HepG2 (cell line): Measurements from ENCODE around the gene ERC1. TPM values are rescaled to one million over a fixed set of nuclear protein-coding genes. Genes with fewer than 3 reads are reported as not detected.

ENCODE experiments used
- ATAC-seq: fragments of 200-7000 bp; cut with Tn5 transposase; 3 replicates; pipeline ENCODE4 v1.9.1; 2020; ENCODE audit warnings: mild to moderate bottlenecking, moderate library complexity
- BruUV-seq: library from RNA; stranded (reverse); fragments of 400-500 nt; replicated peaks from 2 replicates; lab custom pipeline; 2021; lab: Mats Ljungman, UMichigan
- CTCF ChIA-PET: fragments of 300-600 bp; formaldehyde crosslinking; extraction: SDS; loops from one replicate; lab custom pipeline; 2021; ENCODE audit warnings: low total read pairs, inconsistent platforms, low intra/inter-chr PET ratio; lab: Yijun Ruan, JAX
- POLR2A ChIA-PET: fragments of 350-600 bp; sonication (Branson Sonifier 250); formaldehyde crosslinking; loops from one replicate; lab custom pipeline; 2020; ENCODE audit warnings: antibody characterized with exemption, inconsistent platforms; lab: Yijun Ruan, JAX
- DNase-seq: peaks from one replicate; pipeline ENCODE4 v3.0.0-alpha.2; 2015; ENCODE audit warnings: low spot score
- FAIRE-seq: peaks from 3 replicates; lab custom pipeline; 2011; peaks lifted over from hg19 to GRCh38; lab: Jason Lieb, UNC
- H2AFZ ChIP-seq: one replicate; pipeline ENCODE4 v1.6.1; 2011; ENCODE audit warnings: low read length, inconsistent platforms
- H3K27ac ChIP-seq: fragments of 300-600 bp; 3 replicates; pipeline ENCODE4 v1.8.0; 2011; ENCODE audit warnings: mixed run types, mild to moderate bottlenecking, mixed read lengths, low read length, inconsistent platforms; ENCODE audit not compliant: insufficient read depth; ENCODE audit errors: extremely low read length
- H3K27me3 ChIP-seq, 2 experiments: fragments of 200-600 bp in 1 of 2; 2 replicates in 1 of 2; 3 replicates in 1 of 2; pipeline versions ENCODE4 v1.6.0 to v1.8.0; 2011; ENCODE audit warnings: low read length in 2 of 2, mild to moderate bottlenecking in 2 of 2, moderate library complexity in 2 of 2, inconsistent platforms in 1 of 2; ENCODE audit not compliant: insufficient read depth in 2 of 2, control insufficient read depth in 1 of 2
- H3K36me3 ChIP-seq, 2 experiments: fragments of 200-600 bp in 1 of 2; replicated peaks in 1 of 2; 2 replicates in 1 of 2; 3 replicates in 1 of 2; pipeline versions ENCODE4 v1.5.1 to v1.8.0; 2011; ENCODE audit warnings: low read length in 2 of 2, inconsistent platforms in 1 of 2; ENCODE audit not compliant: insufficient read depth in 2 of 2, control insufficient read depth in 1 of 2
- H3K4me1 ChIP-seq: 2 replicates; pipeline ENCODE4 v1.5.1; 2012; ENCODE audit warnings: low read length, inconsistent platforms; ENCODE audit not compliant: insufficient read depth
- H3K4me2 ChIP-seq: 2 replicates; pipeline ENCODE4 v1.6.0; 2011; ENCODE audit warnings: low read depth, low read length, inconsistent platforms
- H3K4me3 ChIP-seq, 3 experiments: fragments of 200-600 bp in 1 of 3; sonication (generic), shearing (Covaris generic) in 1 of 3; replicated peaks in 1 of 3; 2 replicates each; pipeline ENCODE4 v1.5.1; 2011 to 2016; ENCODE audit warnings: low read length in 3 of 3, inconsistent platforms in 2 of 3, low read depth in 2 of 3, mild to moderate bottlenecking in 2 of 3, control low read depth in 1 of 3, mixed read lengths in 1 of 3; ENCODE audit not compliant: insufficient read depth in 1 of 3
- H3K79me2 ChIP-seq: one replicate; pipeline ENCODE4 v1.6.1; 2011; ENCODE audit warnings: low read length, inconsistent platforms; ENCODE audit not compliant: insufficient read depth
- H3K9ac ChIP-seq: 2 replicates; pipeline ENCODE4 v1.6.0; 2011; ENCODE audit warnings: mild to moderate bottlenecking, low read depth, low read length, inconsistent platforms; ENCODE audit not compliant: insufficient read depth
- H3K9me3 ChIP-seq: 2 replicates; pipeline ENCODE4 v1.5.1; 2012; ENCODE audit warnings: mild to moderate bottlenecking, low read length
- H4K20me1 ChIP-seq: 2 replicates; pipeline ENCODE4 v1.6.0; 2011; ENCODE audit warnings: inconsistent platforms, mild to moderate bottlenecking, low read length, moderate library complexity; ENCODE audit not compliant: insufficient read depth
- CCAR2 ChIP-seq: fragments of 200-400 bp; formaldehyde crosslinking; optimal IDR thresholded peaks from 2 replicates; pipeline ENCODE3; 2018; ENCODE audit warnings: low read depth, mild to moderate bottlenecking, low read length, moderate library complexity
- CREM ChIP-seq, 2 experiments: sonication (generic) in 1 of 2; formaldehyde crosslinking in 1 of 2; IDR thresholded peaks; 2 replicates each; pipeline versions ENCODE4 v1.4.0 to v1.6.1; 2016 to 2020; ENCODE audit warnings: antibody characterized with exemption in 1 of 2, mild to moderate bottlenecking in 1 of 2, missing genetic modification reagents in 1 of 2
- MEIS1 ChIP-seq: sonication (generic); formaldehyde crosslinking; IDR thresholded peaks from 2 replicates; pipeline ENCODE4 v1.9.0; 2021; ENCODE audit warnings: mild to moderate bottlenecking, missing genetic modification reagents, moderate library complexity, borderline replicate concordance
- NFKBIZ ChIP-seq: IDR thresholded peaks from 2 replicates; pipeline ENCODE4 v1.6.1; 2018; ENCODE audit warnings: missing genetic modification reagents, missing compliant biosample characterization
- SMAD9 ChIP-seq: sonication (generic); formaldehyde crosslinking; IDR thresholded peaks from 2 replicates; pipeline ENCODE4 v1.5.1; 2020; ENCODE audit warnings: mild to moderate bottlenecking, missing genetic modification reagents
- SOX6 ChIP-seq, 2 experiments: fragments of 450-650 bp in 1 of 2; sonication (generic) in 1 of 2; formaldehyde crosslinking in 1 of 2; IDR thresholded peaks; 2 replicates each; pipeline versions ENCODE4 v1.4.0 to v1.6.1; 2017 to 2020; ENCODE audit warnings: antibody characterized with exemption in 1 of 2, mild to moderate bottlenecking in 1 of 2, missing genetic modification reagents in 1 of 2
- SRSF4 ChIP-seq: fragments of 200-400 bp; formaldehyde crosslinking; IDR thresholded peaks from one replicate; pipeline ENCODE4 v1.6.1; 2018; ENCODE audit warnings: mild to moderate bottlenecking, low read depth, low read length, moderate library complexity; ENCODE audit not compliant: poor library complexity, severe bottlenecking
- ZBTB1 ChIP-seq: sonication (generic); formaldehyde crosslinking; IDR thresholded peaks from 2 replicates; pipeline ENCODE4 v1.4.0; 2020; ENCODE audit warnings: missing genetic modification reagents, borderline replicate concordance
- ZNF101 ChIP-seq: sonication (generic); formaldehyde crosslinking; IDR thresholded peaks from 2 replicates; pipeline ENCODE4 v1.4.0; 2020; ENCODE audit warnings: mild to moderate bottlenecking, low read depth, missing genetic modification reagents, borderline replicate concordance
- ZNF557 ChIP-seq: sonication (generic); formaldehyde crosslinking; IDR thresholded peaks from 2 replicates; pipeline ENCODE4 v1.4.0; 2020; ENCODE audit warnings: missing genetic modification reagents
- ZNF589 ChIP-seq: sonication (generic); formaldehyde crosslinking; conservative IDR thresholded peaks from 2 replicates; pipeline ENCODE4 v1.8.0; 2022; ENCODE audit warnings: mild to moderate bottlenecking, moderate library complexity, missing genetic modification reagents
- ZNF879 ChIP-seq: sonication (generic); formaldehyde crosslinking; IDR thresholded peaks from 2 replicates; pipeline ENCODE4 v1.8.1; 2023; ENCODE audit warnings: missing genetic modification reagents
- ZSCAN22 ChIP-seq: sonication (generic); formaldehyde crosslinking; IDR thresholded peaks from 2 replicates; pipeline ENCODE4 v1.4.0; 2020; ENCODE audit warnings: mild to moderate bottlenecking, missing genetic modification reagents
- whole genome bisulfite sequencing: methylation state at CpG from one replicate; pipeline ENCODE4 v1.1.6; 2017; ENCODE audit warnings: low lambda C conversion rate; 5-methylcytosine and 5-hydroxymethylcytosine counted together
- in situ Hi-C: cut with HindIII; loops from 2 replicates; pipeline ENCODE4 v1.10.0; 2017; ENCODE audit warnings: low pct_unique_long_range_greater_than_20kb; ENCODE audit not compliant: extremely low pct_ligation_motif_present
- intact Hi-C: fragments of 100-400 bp; cut with micrococcal nuclease; formaldehyde crosslinking; loops from one replicate; pipeline ENCODE4 v1.10.0; 2022; ENCODE audit not compliant: unreplicated experiment
- polyA plus RNA-seq, 8 experiments: library from polyadenylated mRNA; depleted of rRNA in 3 of 8; stranded (reverse) in 7 of 8; unstranded in 1 of 8; fragments of >200 nt; fragmentation: Illumina TruSeq in 4 of 8; extraction: Trizol in 4 of 8; gene quantifications; 2 replicates each; pipeline versions ENCODE4 v1.2.1 to v1.2.3, GENCODE V29; 2011 to 2016; ENCODE audit warnings: low read depth in 4 of 8, missing spikeins in 1 of 8, mixed read lengths in 1 of 8; ENCODE audit not compliant: insufficient read depth in 1 of 8
- total RNA-seq, 5 experiments: library from RNA; depleted of rRNA; stranded (reverse); fragments of >200 nt; fragmentation: Illumina TruSeq; extraction: Trizol; gene quantifications; 2 replicates each; pipeline ENCODE4 v1.2.3, GENCODE V29; 2016; ENCODE audit warnings: low read depth in 1 of 5

Gene ERC1
- total and polyA plus RNA-seq, 2 of the 13 experiments (the other 11 are each of a cell fraction or from before 2014, with no cell fraction given) = 6.1 to 12.4 TPM

DNA sequence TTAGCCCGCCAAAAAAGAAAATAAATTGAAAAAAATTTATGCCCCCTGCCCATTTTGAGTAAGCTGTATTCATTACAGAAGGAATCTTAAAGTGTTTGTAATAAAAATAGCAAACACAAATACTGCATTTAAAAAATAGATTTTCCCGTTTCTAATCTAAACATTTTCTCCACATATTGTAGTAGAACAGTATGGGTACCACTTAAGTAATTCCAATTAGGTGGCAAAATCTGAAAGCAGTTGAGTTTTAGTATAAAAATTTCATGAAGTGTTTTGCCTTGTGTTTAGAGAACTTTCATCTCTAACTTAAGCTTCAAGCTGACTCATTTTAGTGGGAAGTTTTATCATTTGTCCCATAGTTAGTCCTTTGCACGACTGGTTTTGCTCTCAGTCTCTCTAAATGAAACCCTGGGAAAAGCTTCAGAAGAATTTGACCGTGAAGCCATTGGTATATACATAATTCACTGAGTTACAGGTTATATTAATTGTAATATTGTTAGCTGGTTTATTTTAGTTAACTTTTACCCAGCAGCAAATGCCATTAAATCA, 214.6 kb downstream of the ERC1 start:
- ATAC-seq (no peak), FAIRE-seq (no peak), DNase-seq (no peak)
- intact Hi-C loops = no loop called here
- Histone ChIP-seq H3K4me3 (no peak overlapping the region), H2AFZ (no peak overlapping the region), H4K20me1 (no peaks in the 10 kb centered on the region), H3K79me2 (no peaks in the 10 kb centered on the region), H3K9me3 (no peaks in the 10 kb centered on the region), H3K27me3 (no peaks in the 10 kb centered on the region), H3K4me2 (no peak overlapping the region), H3K27ac (no peak overlapping the region), H3K36me3 (no peaks in the 10 kb centered on the region; a peak in 1 of 5 replicates), H3K9ac (no peak overlapping the region), H3K4me1 (no peaks in the 10 kb centered on the region)
- BruUV-seq = no TSS peak
- in situ Hi-C loops = no loop called here
- 91% methylated on average over 4 of the region's 4 CpGs for WGBS
- no peak for TF ChIP-seq ZNF101 (CRISPR knock-in tag)
- no peak for TF ChIP-seq ZSCAN22 (CRISPR knock-in tag)
- TF ChIP-seq ZNF879 (CRISPR knock-in tag) = no peak
- TF ChIP-seq MEIS1 (CRISPR knock-in tag) = no peak
- TF ChIP-seq SOX6 (IDR thresholded peaks at IDR 0.05) = no peak
- no peak for TF ChIP-seq SOX6 (CRISPR knock-in tag; IDR thresholded peaks at IDR 0.05)
- TF ChIP-seq ZNF557 (CRISPR knock-in tag) = no peak
- TF ChIP-seq CREM (IDR thresholded peaks at IDR 0.05) = no peak
- TF ChIP-seq CREM (CRISPR knock-in tag; IDR thresholded peaks at IDR 0.05) = no peak
- CTCF ChIA-PET = no interaction called here
- POLR2A ChIA-PET = interaction anchor here (0.9 kb wide), 1 partner anchor 234 kb away, joined by 3 read pairs; no protein-coding TSS in a partner anchor

GRCh38 chr12:1206118-1206734, 215.2 kb downstream of the ERC1 start:
- no peak for FAIRE-seq
- TF ChIP-seq ZNF589 (no peak), SRSF4 (no peak), ZBTB1 (CRISPR knock-in tag) (no peak), NFKBIZ (CRISPR knock-in tag) (no peak), SMAD9 (CRISPR knock-in tag) (no peak), CCAR2 (no peak)
- TF ChIP-seq, all 625 proteins: peak for 0
- BruUV-seq = no TSS peak
- Histone ChIP-seq H2AFZ (no peak overlapping the region), H3K4me1 (no peaks in the 10 kb centered on the region), H3K36me3 (no peaks in the 10 kb centered on the region; a peak in 1 of 5 replicates), H3K79me2 (no peaks in the 10 kb centered on the region), H3K27me3 (no peaks in the 10 kb centered on the region), H3K4me2 (no peak overlapping the region), H3K4me3 (no peak overlapping the region), H4K20me1 (no peaks in the 10 kb centered on the region), H3K27ac (no peak overlapping the region), H3K9ac (no peak overlapping the region), H3K9me3 (no peaks in the 10 kb centered on the region)
- DNase-seq (no peak), ATAC-seq (no peak)
- CTCF ChIA-PET = no interaction called here
- 100% methylated on average over 1 of the region's 1 CpG for WGBS
- in situ Hi-C loops = no loop called here
- intact Hi-C loops = no loop called here
- POLR2A ChIA-PET = interaction anchor here (0.9 kb wide), 1 partner anchor 234 kb away, joined by 3 read pairs; no protein-coding TSS in a partner anchor
